Stimulated activated effector memory CD8-positive, alpha-beta T cell treated with anti-CD3 and anti-CD28 coated beads, Interleukin-12 subunit alpha, Interleukin-12 subunit beta, amount 100 ng/mL, for 72 hours (primary cell): Measurements from ENCODE around the gene HIBCH.
A peak's percentile ranks its signal among the peaks of the same experiment; 100 is the strongest.
"Not testable (repeated sequence)": the region's sequence is repeated elsewhere in the genome, so short reads cannot be mapped to it uniquely, and the experiment has no call there.

Source experiments
- ATAC-seq: fragments of 150-1000 bp; cut with Tn5 transposase; 2 replicates; pipeline ENCODE4 v1.10.0; 2021
- DNase-seq, 2 donors: peaks; one replicate each; pipeline ENCODE4 v3.0.0; 2021 to 2022; ENCODE audit warnings: low spot score in 2 of 2
- H3K27ac Mint-ChIP-seq: one replicate; pipeline ENCODE4 v1.8.0; 2022; ENCODE audit warnings: mild to moderate bottlenecking, mixed read lengths
- H3K36me3 Mint-ChIP-seq: one replicate; pipeline ENCODE4 v1.8.0; 2022; ENCODE audit warnings: mild to moderate bottlenecking, mixed read lengths
- H3K4me1 Mint-ChIP-seq: one replicate; pipeline ENCODE4 v1.8.0; 2022; ENCODE audit warnings: mixed read lengths
- H3K4me3 Mint-ChIP-seq: one replicate; pipeline ENCODE4 v1.8.0; 2022; ENCODE audit warnings: mild to moderate bottlenecking, mixed read lengths
- H3K9me3 Mint-ChIP-seq: one replicate; pipeline ENCODE4 v1.8.0; 2022; ENCODE audit warnings: mixed read lengths

HIBCH gene

DNA sequence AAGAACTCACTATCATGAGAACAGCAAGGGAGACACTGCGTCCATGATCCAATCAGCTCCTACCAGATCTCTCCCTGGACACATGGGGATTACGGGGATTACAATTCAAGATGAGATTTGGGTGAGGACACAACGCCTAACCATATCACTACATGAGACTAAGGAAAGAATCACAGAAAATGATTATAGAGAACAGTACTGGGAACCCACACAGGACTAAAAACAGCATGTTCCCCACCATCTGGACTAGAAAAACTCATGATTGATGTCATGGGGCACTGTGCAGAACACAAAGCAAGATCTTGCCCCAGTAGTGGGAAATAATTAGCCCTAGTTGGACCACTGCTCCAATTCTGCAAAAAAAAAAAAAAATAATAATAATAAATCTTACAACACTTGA lies 63.5 kb downstream of the HIBCH start:
- H3K36me3 Mint-ChIP-seq, result peaks cover 4% of the 10 kb centered on the region

DNA sequence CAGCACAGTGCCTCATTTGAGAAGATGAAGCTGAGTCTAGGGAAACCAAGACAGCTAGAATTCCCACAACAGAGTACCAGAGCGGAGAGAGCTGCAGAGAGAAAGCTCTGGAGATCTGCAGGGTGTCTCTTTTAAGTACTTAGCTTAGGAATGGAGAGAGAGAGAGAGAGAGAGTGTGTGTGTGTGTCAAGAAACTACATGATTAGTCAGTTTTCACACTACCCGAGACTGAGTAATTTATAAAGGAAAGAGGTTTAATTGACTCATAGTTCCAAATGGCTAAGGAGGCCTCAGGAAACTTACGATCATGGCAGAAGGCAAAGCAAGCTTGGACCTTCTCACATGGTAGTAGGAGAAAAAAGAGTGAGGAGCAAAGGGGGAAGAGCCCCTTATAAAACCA lies 64.0 kb downstream of the HIBCH start:
- ATAC-seq (peak; percentile 98), DNase-seq (no peak)
- Mint-ChIP-seq H3K4me1 (no peaks in the 10 kb centered on the region), H3K9me3 (peaks cover 5% of the 10 kb centered on the region), H3K4me3 (no peak overlapping the region), H3K27ac (no peak overlapping the region), H3K36me3 (peaks cover 5% of the 10 kb centered on the region)

More for the DNA sequence above, 63.5 kb downstream of the HIBCH start:
- peak; percentile 64 for ATAC-seq
- Mint-ChIP-seq H3K9me3 (peaks cover 5% of the 10 kb centered on the region), H3K27ac (no peak overlapping the region), H3K4me3 (no peak overlapping the region), H3K4me1 (no peaks in the 10 kb centered on the region)
- no peak for DNase-seq

DNA sequence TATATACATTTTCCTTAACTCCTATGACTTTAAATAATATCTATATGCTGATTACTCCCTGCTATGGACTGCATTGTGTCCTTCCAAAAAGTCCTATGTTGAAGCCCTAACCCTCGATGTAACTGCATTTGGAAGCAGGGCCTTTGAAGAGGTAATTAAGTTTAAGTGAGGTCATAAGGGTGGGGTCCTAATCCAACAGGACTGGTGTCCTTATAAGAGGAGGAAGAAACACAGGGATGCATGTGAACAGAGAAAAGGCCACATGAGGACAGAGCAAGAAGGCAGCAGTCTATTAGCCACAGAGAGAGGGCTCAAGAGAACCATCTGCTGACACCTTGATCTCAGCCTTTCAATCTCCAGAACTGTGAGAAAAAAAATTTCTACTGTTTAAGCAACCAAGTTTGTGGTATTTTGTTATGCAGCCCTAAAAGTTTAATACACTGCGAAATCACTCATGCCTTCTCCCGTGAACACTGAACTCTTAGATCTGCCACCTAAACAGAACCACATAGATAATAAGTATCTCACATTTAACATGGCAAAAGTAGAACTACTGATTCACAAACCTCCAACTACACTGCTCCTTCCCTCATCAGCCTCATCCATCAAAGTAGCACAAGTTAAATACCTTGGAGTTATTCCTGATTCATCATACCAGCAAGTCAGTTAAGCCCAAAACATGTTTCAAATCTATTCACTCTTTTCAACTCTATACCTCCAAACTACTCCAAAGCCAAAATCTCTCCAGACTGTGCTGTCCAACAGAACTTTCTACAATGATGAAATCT lies 65.4 kb downstream of the HIBCH start:
- no peak for DNase-seq
- ATAC-seq, result no peak
- Mint-ChIP-seq H3K4me3 (no peak overlapping the region), H3K9me3 (peaks cover 5% of the 10 kb centered on the region), H3K36me3 (peaks cover 18% of the 10 kb centered on the region), H3K4me1 (no peaks in the 10 kb centered on the region), H3K27ac (no peak overlapping the region)

DNA sequence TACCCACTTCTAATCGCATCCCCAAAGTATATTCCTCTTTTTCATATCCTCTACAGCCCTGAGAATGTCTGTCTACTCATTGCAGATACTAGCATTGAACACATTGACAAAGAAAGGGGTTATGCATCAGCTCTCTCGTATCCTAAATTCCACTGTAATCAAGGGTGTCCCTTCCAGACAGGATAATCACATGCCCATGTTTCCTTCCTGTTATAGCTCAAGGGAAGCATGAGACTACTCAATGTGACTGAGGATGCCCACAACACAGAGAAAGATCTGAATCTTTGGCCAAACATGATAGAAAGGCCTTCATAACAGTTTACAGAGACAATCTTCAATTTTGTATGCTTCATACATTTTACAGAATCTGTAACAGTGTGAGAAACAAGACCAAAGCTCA lies 69.2 kb downstream of the HIBCH start:
- Mint-ChIP-seq H3K36me3 (peaks cover 25% of the 10 kb centered on the region), H3K4me3 (no peak overlapping the region), H3K27ac (no peak overlapping the region)

GRCh38 chr2:190235551-190236075 lies 84.0 kb downstream of the HIBCH start:
- H3K9me3 Mint-ChIP-seq, result peaks cover 4% of the 10 kb centered on the region
- H3K36me3 Mint-ChIP-seq, result peaks cover 13% of the 10 kb centered on the region
- no peak for ATAC-seq

More for the DNA sequence above, 69.2 kb downstream of the HIBCH start:
- ATAC-seq (no peak), DNase-seq (no peak)
- Mint-ChIP-seq H3K9me3 (no peaks in the 10 kb centered on the region), H3K4me1 (no peaks in the 10 kb centered on the region)

DNA sequence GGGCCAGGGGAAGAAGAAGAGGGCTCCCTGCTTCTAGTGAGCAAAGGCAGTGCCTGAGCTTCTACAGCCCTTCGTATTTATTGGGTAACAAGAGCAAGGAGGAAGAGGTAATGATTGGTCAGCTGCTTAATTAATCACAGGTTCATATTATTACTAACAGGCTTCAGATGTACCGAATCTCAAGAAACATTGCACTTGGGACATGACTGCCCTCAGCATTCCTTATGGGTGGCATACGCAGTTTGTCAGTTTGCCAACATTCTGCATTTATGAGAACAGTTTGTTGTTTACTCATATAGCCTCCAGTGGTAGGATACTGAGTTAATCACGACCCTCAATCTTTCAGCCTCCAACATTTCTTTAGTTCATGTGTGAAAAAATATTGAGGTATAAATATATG lies 84.5 kb downstream of the HIBCH start:
- Mint-ChIP-seq H3K4me1 (no peaks in the 10 kb centered on the region), H3K36me3 (peaks cover 13% of the 10 kb centered on the region), H3K27ac (no peak overlapping the region), H3K4me3 (no peak overlapping the region), H3K9me3 (no peaks in the 10 kb centered on the region)
- ATAC-seq (no peak), DNase-seq (no peak)

More at GRCh38 chr2:190235551-190236075, 84.0 kb downstream of the HIBCH start:
- DNase-seq, result no peak
- Mint-ChIP-seq H3K27ac (no peak overlapping the region), H3K4me1 (no peaks in the 10 kb centered on the region), H3K4me3 (no peak overlapping the region)

GRCh38 chr2:190223989-190224388 lies 95.6 kb downstream of the HIBCH start:
- H3K36me3 Mint-ChIP-seq, DNase-seq, H3K9me3 Mint-ChIP-seq, H3K27ac Mint-ChIP-seq, H3K4me3 Mint-ChIP-seq, ATAC-seq: not testable (repeated sequence)
- peaks cover 17% of the 10 kb centered on the region for H3K4me1 Mint-ChIP-seq

DNA sequence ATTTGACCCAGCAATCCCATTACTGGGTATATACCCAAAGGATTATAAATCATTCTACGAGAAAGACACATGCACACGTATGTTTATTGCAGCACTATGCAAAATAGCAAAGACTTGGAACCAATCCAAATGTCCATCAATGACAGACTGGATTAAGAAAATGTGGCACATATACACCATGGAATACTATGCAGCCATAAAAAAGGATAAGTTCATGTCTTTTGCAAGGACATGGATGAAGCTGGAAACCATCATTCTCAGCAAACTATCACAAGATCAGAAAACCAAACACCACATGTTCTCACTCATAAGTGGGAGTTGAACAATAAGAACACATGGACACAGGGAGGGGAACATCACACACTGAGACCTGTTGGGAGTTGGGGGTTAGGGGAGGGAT lies 96.9 kb downstream of the HIBCH start:
- DNase-seq, H3K4me3 Mint-ChIP-seq, H3K9me3 Mint-ChIP-seq, ATAC-seq, H3K36me3 Mint-ChIP-seq, H3K27ac Mint-ChIP-seq: not testable (repeated sequence)
- peaks cover 17% of the 10 kb centered on the region for H3K4me1 Mint-ChIP-seq

- no peak for DNase-seq
- peaks cover 22% of the 10 kb centered on the region for H3K4me1 Mint-ChIP-seq
- no peaks in the 10 kb centered on the region for H3K36me3 Mint-ChIP-seq
- H3K27ac Mint-ChIP-seq, result no peak overlapping the region
- no peak for ATAC-seq
- H3K4me3 Mint-ChIP-seq, result no peak overlapping the region
- H3K9me3 Mint-ChIP-seq, result peaks cover 5% of the 10 kb centered on the region
These were observed 98.2 kb downstream of the HIBCH start for GRCh38 chr2:190221429-190221828.

GRCh38 chr2:190219186-190219585 lies 100.4 kb downstream of the HIBCH start:
- Mint-ChIP-seq H3K4me3 (no peak overlapping the region), H3K36me3 (no peaks in the 10 kb centered on the region), H3K9me3 (peaks cover 5% of the 10 kb centered on the region), H3K27ac (no peak overlapping the region), H3K4me1 (peaks cover 25% of the 10 kb centered on the region)
- DNase-seq (no peak), ATAC-seq (no peak)

GRCh38 chr2:190217616-190218015 lies 102.0 kb downstream of the HIBCH start:
- DNase-seq (no peak), ATAC-seq (no peak)
- no peak overlapping the region for H3K4me3 Mint-ChIP-seq
- H3K27ac Mint-ChIP-seq, result no peak overlapping the region
- no peaks in the 10 kb centered on the region for H3K9me3 Mint-ChIP-seq
- H3K36me3 Mint-ChIP-seq, result no peaks in the 10 kb centered on the region
- H3K4me1 Mint-ChIP-seq, result peaks cover 25% of the 10 kb centered on the region

DNA sequence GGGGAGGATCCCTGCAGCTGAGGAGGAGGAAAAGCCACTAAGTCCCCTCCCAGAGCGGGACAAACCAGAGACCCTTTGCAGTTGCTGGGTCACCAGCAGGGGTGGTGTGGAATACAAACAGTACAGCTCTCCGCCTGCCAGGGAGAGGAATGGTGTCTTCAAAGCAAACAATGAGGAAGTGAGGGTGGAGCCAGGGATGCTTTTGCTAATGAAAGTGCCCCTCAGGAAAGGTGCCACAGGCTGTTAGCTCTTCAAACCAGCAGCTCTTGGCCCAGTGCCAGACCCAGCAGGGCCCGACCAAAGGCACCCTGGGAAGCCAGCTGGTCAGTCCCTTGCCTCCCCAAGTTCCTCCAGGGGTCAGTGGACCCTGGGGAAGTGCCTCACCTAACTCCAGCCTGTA lies 102.8 kb downstream of the HIBCH start:
- Mint-ChIP-seq H3K4me1 (peaks cover 19% of the 10 kb centered on the region), H3K9me3 (no peaks in the 10 kb centered on the region), H3K27ac (no peak overlapping the region), H3K4me3 (no peak overlapping the region), H3K36me3 (no peaks in the 10 kb centered on the region)
- no peak for ATAC-seq
- DNase-seq, result no peak

GRCh38 chr2:190215620-190216019 lies 104.0 kb downstream of the HIBCH start:
- no peak for DNase-seq
- peak overlapping the region; percentile 26 for H3K27ac Mint-ChIP-seq
- no peaks in the 10 kb centered on the region for H3K9me3 Mint-ChIP-seq
- H3K4me1 Mint-ChIP-seq, result peaks cover 14% of the 10 kb centered on the region
- ATAC-seq, result no peak
- no peak overlapping the region for H3K4me3 Mint-ChIP-seq
- no peaks in the 10 kb centered on the region for H3K36me3 Mint-ChIP-seq

DNA sequence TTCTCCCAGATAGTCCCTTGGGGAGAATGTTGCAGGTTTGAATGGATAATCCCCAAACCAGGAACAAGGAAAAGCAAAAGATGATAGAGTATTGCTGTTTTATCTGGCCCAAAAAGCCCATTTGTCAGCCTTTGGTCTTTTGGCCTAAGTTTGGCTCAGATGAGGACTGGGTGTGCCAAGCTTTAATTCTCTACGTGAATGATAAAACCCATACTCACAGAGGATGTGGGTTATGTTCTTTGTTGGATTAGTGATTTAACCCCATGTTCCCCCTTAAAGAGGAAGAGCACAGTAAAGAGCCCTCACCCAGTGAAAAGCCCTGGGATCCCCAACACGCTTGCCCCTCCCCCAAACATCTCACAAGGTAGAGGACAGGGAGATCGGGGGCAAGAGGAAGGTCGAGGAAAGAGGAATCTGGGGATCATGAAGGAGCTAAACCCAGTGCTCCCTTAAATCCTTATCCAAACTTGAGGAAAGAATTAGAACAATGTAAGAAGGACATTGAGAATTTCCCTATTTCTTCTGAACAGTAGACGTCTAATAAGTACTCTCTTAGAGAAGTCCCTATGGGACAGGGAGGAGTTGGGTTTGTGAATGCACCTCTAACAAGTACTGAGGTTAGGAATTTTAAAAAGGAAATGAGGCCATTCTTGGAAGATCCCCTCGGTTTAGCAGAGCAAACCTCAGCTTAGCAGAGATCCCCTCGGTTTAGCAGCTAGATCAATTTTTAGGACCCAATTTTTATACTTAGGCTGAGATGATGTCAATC lies 105.0 kb downstream of the HIBCH start:
- Mint-ChIP-seq H3K4me3 (no peak overlapping the region), H3K9me3 (no peaks in the 10 kb centered on the region), H3K36me3 (no peaks in the 10 kb centered on the region), H3K27ac (no peak overlapping the region), H3K4me1 (peaks cover 14% of the 10 kb centered on the region)
- no peak for DNase-seq
- no peak for ATAC-seq

- DNase-seq (no peak), ATAC-seq (no peak)
- Mint-ChIP-seq H3K4me1 (peaks cover 14% of the 10 kb centered on the region), H3K4me3 (no peak overlapping the region), H3K36me3 (no peaks in the 10 kb centered on the region), H3K9me3 (no peaks in the 10 kb centered on the region), H3K27ac (no peak overlapping the region)
These were observed 105.9 kb downstream of the HIBCH start for GRCh38 chr2:190213441-190214335.
